NCI-H2081 treated with DMSO at 0.1 percent for 48 hours (cell line): ENCODE results near the gene DUOX1.
"Not testable (repeated sequence)": the region's sequence is repeated elsewhere in the genome, so short reads cannot be mapped to it uniquely, and the experiment has no call there.

Experiments
- DNase-seq: peaks from one replicate; lab custom pipeline; 2025; lab: John Stamatoyannopoulos, UW

The DUOX1 gene

GRCh38 chr15:45121706-45122417, 7.9 kb upstream of the DUOX1 start:
- DNase-seq, result no peak

- DNase-seq, result no peak
Observed at GRCh38 chr15:45122719-45123118, 7.1 kb upstream of the DUOX1 start.

- no peak for DNase-seq
Observed at GRCh38 chr15:45123397-45123796, 6.4 kb upstream of the DUOX1 start.

GRCh38 chr15:45126535-45127158, 3.1 kb upstream of the DUOX1 start:
- no peak for DNase-seq

- DNase-seq, result no peak
Observed at GRCh38 chr15:45128971-45129639, 689 bp upstream of the DUOX1 start.

GRCh38 chr15:45130291-45131000, 652 bp downstream of the DUOX1 start:
- DNase-seq, result no peak

- no peak for DNase-seq
Observed at GRCh38 chr15:45131510-45131909, 1.7 kb downstream of the DUOX1 start.

- no peak for DNase-seq
Observed at GRCh38 chr15:45132844-45133560, 3.2 kb downstream of the DUOX1 start.

- no peak for DNase-seq
Observed at GRCh38 chr15:45133561-45133920, 3.7 kb downstream of the DUOX1 start.

GRCh38 chr15:45134046-45134445, 4.3 kb downstream of the DUOX1 start:
- no peak for DNase-seq

GRCh38 chr15:45134682-45135604, 5.1 kb downstream of the DUOX1 start:
- no peak for DNase-seq

GRCh38 chr15:45135705-45136377, 6.0 kb downstream of the DUOX1 start:
- not testable (repeated sequence) for DNase-seq

- no peak for DNase-seq
Observed at GRCh38 chr15:45136378-45136764, 6.6 kb downstream of the DUOX1 start.

- DNase-seq, result no peak
Observed at GRCh38 chr15:45137703-45138102, 7.9 kb downstream of the DUOX1 start.

- DNase-seq, result no peak
Observed at GRCh38 chr15:45138814-45139765, 9.3 kb downstream of the DUOX1 start.

- DNase-seq, result no peak
Observed at GRCh38 chr15:45139770-45140169, 10.0 kb downstream of the DUOX1 start.

GRCh38 chr15:45140557-45141250, 10.9 kb downstream of the DUOX1 start:
- DNase-seq, result no peak

- no peak for DNase-seq
Observed at GRCh38 chr15:45141386-45141785, 11.6 kb downstream of the DUOX1 start.

GRCh38 chr15:45143056-45143455, 13.3 kb downstream of the DUOX1 start:
- DNase-seq, result no peak
